ENCODE data around the gene SLC7A6OS. TPM values are rescaled to one million over a fixed set of nuclear protein-coding genes. Genes with fewer than 3 reads are reported as not detected.

SLC7A6OS gene
- total RNA-seq, 1 donor from 2014 or later: 20.0 TPM

GRCh38 chr16:68279726-68280558, 30.8 kb downstream of the SLC7A6OS start:
- H3K27ac Mint-ChIP-seq (ENCODE audit: unreplicated experiment): no peak overlapping the region

GRCh38 chr16:68276223-68276622, 34.5 kb downstream of the SLC7A6OS start:
- Mint-ChIP-seq H3K9me3 (ENCODE audit: unreplicated experiment) (no peaks in the 10 kb centered on the region), H3K4me1 (ENCODE audit: unreplicated experiment) (no peaks in the 10 kb centered on the region), H3K4me3 (ENCODE audit: unreplicated experiment) (no peak overlapping the region), H3K27me3 (ENCODE audit: unreplicated experiment) (no peaks in the 10 kb centered on the region), H3K27ac (ENCODE audit: unreplicated experiment) (no peak overlapping the region), H3K36me3 (ENCODE audit: low read depth, unreplicated experiment) (peaks cover 5% of the 10 kb centered on the region)
- no peak for DNase-seq (ENCODE audit: low spot score)
- TF ChIP-seq CTCF (IDR thresholded peaks at IDR 0.05; ENCODE audit: unreplicated experiment): no peak

More at GRCh38 chr16:68279726-68280558, 30.8 kb downstream of the SLC7A6OS start:
- no peak for DNase-seq (ENCODE audit: low spot score)
- no peaks in the 10 kb centered on the region for H3K36me3 Mint-ChIP-seq (ENCODE audit: low read depth, unreplicated experiment)
- no peak overlapping the region for H3K4me3 Mint-ChIP-seq (ENCODE audit: unreplicated experiment)
- TF ChIP-seq CTCF (IDR thresholded peaks at IDR 0.05; ENCODE audit: unreplicated experiment): no peak
- H3K4me1 Mint-ChIP-seq (ENCODE audit: unreplicated experiment): peaks cover 17% of the 10 kb centered on the region
- peaks cover 1% of the 10 kb centered on the region for H3K27me3 Mint-ChIP-seq (ENCODE audit: unreplicated experiment)
- no peaks in the 10 kb centered on the region for H3K9me3 Mint-ChIP-seq (ENCODE audit: unreplicated experiment)

- Mint-ChIP-seq H3K9me3 (ENCODE audit: unreplicated experiment) (no peaks in the 10 kb centered on the region), H3K4me1 (ENCODE audit: unreplicated experiment) (no peaks in the 10 kb centered on the region), H3K27me3 (ENCODE audit: unreplicated experiment) (no peaks in the 10 kb centered on the region), H3K4me3 (ENCODE audit: unreplicated experiment) (no peak overlapping the region), H3K27ac (ENCODE audit: unreplicated experiment) (no peak overlapping the region), H3K36me3 (ENCODE audit: low read depth, unreplicated experiment) (peaks cover 5% of the 10 kb centered on the region)
- no peak for TF ChIP-seq CTCF (IDR thresholded peaks at IDR 0.05; ENCODE audit: unreplicated experiment)
- no peak for DNase-seq (ENCODE audit: low spot score)
Measured at GRCh38 chr16:68275611-68276191, 35.0 kb downstream of the SLC7A6OS start.

- Mint-ChIP-seq H3K4me3 (ENCODE audit: unreplicated experiment) (no peak overlapping the region), H3K27me3 (ENCODE audit: unreplicated experiment) (no peaks in the 10 kb centered on the region), H3K4me1 (ENCODE audit: unreplicated experiment) (no peaks in the 10 kb centered on the region), H3K36me3 (ENCODE audit: low read depth, unreplicated experiment) (peaks cover 5% of the 10 kb centered on the region), H3K27ac (ENCODE audit: unreplicated experiment) (no peak overlapping the region), H3K9me3 (ENCODE audit: unreplicated experiment) (no peaks in the 10 kb centered on the region)
- TF ChIP-seq CTCF (IDR thresholded peaks at IDR 0.05; ENCODE audit: unreplicated experiment): no peak
- DNase-seq (ENCODE audit: low spot score): no peak
Measured at GRCh38 chr16:68274441-68274840, 36.3 kb downstream of the SLC7A6OS start.

GRCh38 chr16:68273896-68274295, 36.9 kb downstream of the SLC7A6OS start:
- peaks cover 5% of the 10 kb centered on the region for H3K36me3 Mint-ChIP-seq (ENCODE audit: low read depth, unreplicated experiment)
- no peaks in the 10 kb centered on the region for H3K4me1 Mint-ChIP-seq (ENCODE audit: unreplicated experiment)
- DNase-seq (ENCODE audit: low spot score): no peak
- H3K4me3 Mint-ChIP-seq (ENCODE audit: unreplicated experiment): no peak overlapping the region
- no peak overlapping the region for H3K27ac Mint-ChIP-seq (ENCODE audit: unreplicated experiment)
- no peaks in the 10 kb centered on the region for H3K27me3 Mint-ChIP-seq (ENCODE audit: unreplicated experiment)
- no peaks in the 10 kb centered on the region for H3K9me3 Mint-ChIP-seq (ENCODE audit: unreplicated experiment)
- TF ChIP-seq CTCF (IDR thresholded peaks at IDR 0.05; ENCODE audit: unreplicated experiment): no peak

Measured in endothelial cell (in vitro differentiated cells).